ENCODE measurements around the gene CELSR1.

- no peak for TF ChIP-seq CTCF (conservative IDR thresholded peaks at IDR 0.05 in 1 of 2, IDR thresholded peaks at IDR 0.05 in 1 of 2; ENCODE audit: low read depth in 1 of 2, low read length in 2 of 2)
- TF ChIP-seq EZH2 (IDR thresholded peaks at IDR 0.05; ENCODE audit: low read length, missing control alignments): no peak
These were observed 166.7 kb downstream of the CELSR1 start for GRCh38 chr22:46370584-46371291.
